Measurements from ENCODE around the gene GATD1. TPM values are rescaled to one million over a fixed set of nuclear protein-coding genes. Genes with fewer than 3 reads are reported as not detected.
A peak's percentile ranks its signal among the peaks of the same experiment; 100 is the strongest.

The GATD1 gene
- total RNA-seq, 4 donors from 2014 or later = 47.6 to 81.7 (median 52.9) TPM

- Histone ChIP-seq H3K27ac (peak overlapping the region in 3 of 4 donors; percentile 83 to 93 (median 93)), H3K4me1 (peaks cover 14 to 43% (median 18%) of the 10 kb centered on the region in 4 donors), H3K4me3 (peak overlapping the region in 3 of 4 donors; percentile 76 to 87 (median 82)), H3K9me3 (no peaks in the 10 kb centered on the region), H3K36me3 (peaks cover 0 to 42% (median 0%) of the 10 kb centered on the region in 3 donors), H3K27me3 (no peaks in the 10 kb centered on the region)
- TF ChIP-seq, protein P1, sequence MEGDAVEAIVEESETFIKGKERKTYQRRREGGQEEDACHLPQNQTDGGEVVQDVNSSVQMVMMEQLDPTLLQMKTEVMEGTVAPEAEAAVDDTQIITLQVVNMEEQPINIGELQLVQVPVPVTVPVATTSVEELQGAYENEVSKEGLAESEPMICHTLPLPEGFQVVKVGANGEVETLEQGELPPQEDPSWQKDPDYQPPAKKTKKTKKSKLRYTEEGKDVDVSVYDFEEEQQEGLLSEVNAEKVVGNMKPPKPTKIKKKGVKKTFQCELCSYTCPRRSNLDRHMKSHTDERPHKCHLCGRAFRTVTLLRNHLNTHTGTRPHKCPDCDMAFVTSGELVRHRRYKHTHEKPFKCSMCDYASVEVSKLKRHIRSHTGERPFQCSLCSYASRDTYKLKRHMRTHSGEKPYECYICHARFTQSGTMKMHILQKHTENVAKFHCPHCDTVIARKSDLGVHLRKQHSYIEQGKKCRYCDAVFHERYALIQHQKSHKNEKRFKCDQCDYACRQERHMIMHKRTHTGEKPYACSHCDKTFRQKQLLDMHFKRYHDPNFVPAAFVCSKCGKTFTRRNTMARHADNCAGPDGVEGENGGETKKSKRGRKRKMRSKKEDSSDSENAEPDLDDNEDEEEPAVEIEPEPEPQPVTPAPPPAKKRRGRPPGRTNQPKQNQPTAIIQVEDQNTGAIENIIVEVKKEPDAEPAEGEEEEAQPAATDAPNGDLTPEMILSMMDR (IDR thresholded peaks at IDR 0.05) = no peak
- TF ChIP-seq POLR2A (IDR thresholded peaks at IDR 0.05) = no peak
- no peak for DNase-seq
Measured at GRCh38 chr11:803770-804598, 26.7 kb upstream of the GATD1 start.

GRCh38 chr11:803467-803742 lies 26.1 kb upstream of the GATD1 start:
- Histone ChIP-seq H3K4me1 (peaks cover 11 to 41% (median 14%) of the 10 kb centered on the region in 4 donors), H3K9me3 (no peaks in the 10 kb centered on the region), H3K4me3 (no peak overlapping the region), H3K36me3 (peaks cover 0 to 43% (median 0%) of the 10 kb centered on the region in 3 donors), H3K27me3 (no peaks in the 10 kb centered on the region), H3K27ac (no peak overlapping the region)
- TF ChIP-seq POLR2A (IDR thresholded peaks at IDR 0.05) = no peak
- TF ChIP-seq, protein P1 (IDR thresholded peaks at IDR 0.05) = no peak
- no peak for DNase-seq

DNA sequence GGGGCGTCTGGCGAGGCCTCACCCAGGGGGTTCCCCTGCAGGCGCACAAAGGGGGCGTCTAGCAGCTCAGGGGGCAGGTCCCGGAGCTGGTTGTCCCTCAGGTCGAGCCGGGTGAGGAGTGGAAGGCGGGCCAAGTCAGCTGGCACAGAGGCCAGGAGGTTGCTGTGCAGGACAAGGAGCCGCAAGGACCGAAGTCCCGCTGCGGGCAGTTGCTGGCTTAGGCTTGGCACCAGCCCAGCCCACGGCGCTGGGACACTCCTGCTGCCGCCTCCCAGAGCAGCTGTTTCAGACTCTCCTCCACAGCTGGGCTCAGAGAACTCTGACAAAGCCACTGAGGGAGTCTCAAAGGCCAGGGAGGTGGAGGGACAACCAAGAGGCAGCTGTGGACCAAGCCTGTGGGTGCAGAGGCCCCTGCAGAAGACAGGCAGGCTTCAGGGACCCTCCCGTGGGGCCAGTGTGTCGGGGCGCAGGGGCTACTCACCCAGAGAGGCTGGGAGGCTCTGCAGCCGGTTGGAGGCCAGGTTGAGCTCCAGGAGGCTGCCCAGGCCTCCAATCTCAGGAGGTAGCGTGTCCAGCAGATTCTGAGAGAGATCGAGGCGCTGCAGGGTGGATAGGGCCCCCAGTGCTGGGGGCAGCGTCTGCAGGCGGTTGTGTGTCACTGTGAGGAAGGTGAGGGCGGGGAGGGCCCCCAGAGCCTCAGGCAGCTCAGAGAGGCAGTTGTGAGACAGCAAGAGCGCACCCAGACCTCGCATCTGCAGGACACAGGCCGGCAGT lies 25.6 kb upstream of the GATD1 start:
- Histone ChIP-seq H3K4me1 (peaks cover 8 to 38% (median 14%) of the 10 kb centered on the region in 4 donors), H3K27ac (no peak overlapping the region), H3K4me3 (no peak overlapping the region), H3K36me3 (peaks cover 0 to 43% (median 0%) of the 10 kb centered on the region in 3 donors), H3K9me3 (no peaks in the 10 kb centered on the region), H3K27me3 (no peaks in the 10 kb centered on the region)
- no peak for DNase-seq
- TF ChIP-seq POLR2A (IDR thresholded peaks at IDR 0.05) = no peak
- TF ChIP-seq, protein P1 (IDR thresholded peaks at IDR 0.05) = no peak

DNA sequence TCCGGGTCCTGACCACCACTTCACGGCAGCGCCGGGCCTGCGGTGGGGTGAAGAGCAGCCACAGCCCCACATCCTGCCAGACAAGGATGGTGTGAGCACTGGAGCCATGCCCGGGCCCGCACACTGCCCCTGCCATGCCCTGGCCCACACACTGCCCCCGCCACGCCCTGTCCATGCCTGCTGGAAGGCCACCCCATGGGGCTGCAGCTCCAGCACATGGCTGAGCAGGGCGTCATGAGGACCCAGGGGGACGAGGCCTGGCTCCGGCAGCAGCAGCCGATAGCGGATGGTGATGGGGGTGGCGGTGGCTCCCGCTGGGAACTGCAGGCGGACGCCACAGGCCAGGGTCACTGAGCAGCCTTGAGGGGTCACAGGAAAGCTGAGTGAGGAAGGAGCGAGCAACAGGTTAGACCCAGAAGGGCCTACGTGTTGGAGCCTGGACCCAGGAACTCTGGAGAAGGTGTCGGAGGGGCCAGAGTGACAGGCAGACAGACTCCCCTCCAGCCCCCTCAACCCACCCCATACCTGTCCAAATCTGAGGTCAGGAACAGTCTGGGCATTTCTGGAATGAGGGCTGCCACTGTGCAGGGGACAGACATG lies 24.8 kb upstream of the GATD1 start:
- H3K27me3 ChIP-seq = no peaks in the 10 kb centered on the region
- H3K9me3 ChIP-seq = no peaks in the 10 kb centered on the region
- TF ChIP-seq POLR2A (IDR thresholded peaks at IDR 0.05) = no peak
- TF ChIP-seq, protein P1 (IDR thresholded peaks at IDR 0.05) = no peak
- H3K36me3 ChIP-seq = peaks cover 0 to 43% (median 0%) of the 10 kb centered on the region in 3 donors
- peaks cover 8 to 34% (median 15%) of the 10 kb centered on the region in 4 donors for H3K4me1 ChIP-seq
- no peak overlapping the region for H3K27ac ChIP-seq
- H3K4me3 ChIP-seq = no peak overlapping the region
- no peak for DNase-seq

DNA sequence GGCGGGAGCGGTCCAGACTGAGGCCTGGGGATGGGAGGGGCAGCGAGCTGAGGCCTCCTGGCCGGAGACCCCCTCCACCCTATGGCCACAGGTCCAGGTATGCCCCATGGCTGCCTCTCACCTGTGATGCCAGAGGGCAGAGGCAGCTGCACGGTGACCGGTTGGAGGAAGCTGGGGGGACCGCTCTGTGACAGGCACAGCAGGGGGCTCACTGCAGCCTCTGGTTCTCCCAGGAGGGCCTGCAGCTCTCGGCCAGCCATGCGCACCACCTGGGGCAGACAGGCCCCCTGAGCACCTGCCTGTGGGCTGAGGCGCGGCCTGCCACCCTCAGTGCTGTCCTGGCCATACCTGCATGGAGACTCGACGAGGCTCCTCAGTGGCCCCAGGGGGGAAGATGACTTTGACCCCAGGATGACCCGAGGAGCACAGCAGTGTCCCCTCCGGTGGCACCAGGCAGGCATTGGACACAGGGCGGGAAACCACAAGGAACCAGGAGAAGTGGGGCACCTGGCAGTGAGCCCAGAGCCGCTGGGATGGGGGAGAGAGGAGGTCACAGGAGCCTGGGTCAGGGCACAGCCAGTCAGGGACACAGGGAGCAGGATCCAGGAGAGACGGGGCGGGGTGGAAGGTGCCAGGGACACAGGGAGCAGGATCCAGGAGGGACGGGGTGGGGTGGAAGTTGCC lies 24.0 kb upstream of the GATD1 start:
- Histone ChIP-seq H3K4me1 (peaks cover 13 to 43% (median 24%) of the 10 kb centered on the region in 4 donors), H3K27ac (no peak overlapping the region), H3K27me3 (no peaks in the 10 kb centered on the region), H3K36me3 (peaks cover 0 to 43% (median 0%) of the 10 kb centered on the region in 3 donors), H3K4me3 (no peak overlapping the region), H3K9me3 (no peaks in the 10 kb centered on the region)
- TF ChIP-seq, protein P1 (IDR thresholded peaks at IDR 0.05) = no peak
- TF ChIP-seq POLR2A (IDR thresholded peaks at IDR 0.05) = no peak
- DNase-seq = no peak

Measured in Peyer's patch (tissue), 4 donors.